Renal cortical epithelial cell (primary cell): ENCODE measurements around the gene BCL7A. TPM values are rescaled to one million over a fixed set of nuclear protein-coding genes. Genes with fewer than 3 reads are reported as not detected.
"Not testable (repeated sequence)": the region's sequence is repeated elsewhere in the genome, so short reads cannot be mapped to it uniquely, and the experiment has no call there.

ENCODE experiments used
- DNase-seq: peaks from one replicate; pipeline ENCODE4 v3.0.0-alpha.2; 2011; ENCODE audit warnings: low read depth
- total RNA-seq: library from RNA; depleted of rRNA; stranded (reverse); fragments of >200 nt; gene quantifications from 2 replicates; pipeline ENCODE4 v1.2.3, GENCODE V29; 2014

The BCL7A gene
- total RNA-seq = 9.7 and 24.8 TPM in 2 replicates

DNA sequence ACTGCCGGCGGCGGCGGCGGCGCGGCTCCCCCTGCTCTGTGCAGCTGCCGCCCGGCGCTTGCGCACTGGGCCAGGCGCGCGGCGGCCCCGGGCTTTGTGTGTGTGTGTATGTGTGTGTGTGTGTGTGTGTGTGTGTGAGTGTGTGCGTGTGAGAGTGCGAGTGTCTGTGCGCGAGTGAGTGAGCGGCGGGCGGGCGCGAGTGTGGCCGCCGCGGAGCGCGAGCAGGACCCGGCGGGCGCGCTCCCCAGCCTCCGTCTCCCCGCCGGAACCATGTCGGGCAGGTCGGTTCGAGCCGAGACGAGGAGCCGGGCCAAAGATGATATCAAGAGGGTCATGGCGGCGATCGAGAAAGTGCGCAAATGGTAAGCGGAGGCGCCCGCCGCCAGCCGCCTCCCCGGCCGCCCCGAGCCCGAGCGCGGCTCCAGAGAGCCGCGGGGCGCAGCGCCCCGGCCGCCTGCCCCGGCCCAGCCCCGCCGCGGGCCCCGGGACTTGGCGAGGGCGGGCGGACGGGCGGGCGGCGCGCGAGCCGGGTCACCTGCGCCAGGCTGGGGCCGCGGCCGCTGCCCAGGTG, at the start of gene BCL7A:
BCL7A (plus strand) TSS at position 63 of the 571 bp plus-strand sequence; CDS start at position 271, 208 bp downstream.
- DNase-seq = no peak

DNA sequence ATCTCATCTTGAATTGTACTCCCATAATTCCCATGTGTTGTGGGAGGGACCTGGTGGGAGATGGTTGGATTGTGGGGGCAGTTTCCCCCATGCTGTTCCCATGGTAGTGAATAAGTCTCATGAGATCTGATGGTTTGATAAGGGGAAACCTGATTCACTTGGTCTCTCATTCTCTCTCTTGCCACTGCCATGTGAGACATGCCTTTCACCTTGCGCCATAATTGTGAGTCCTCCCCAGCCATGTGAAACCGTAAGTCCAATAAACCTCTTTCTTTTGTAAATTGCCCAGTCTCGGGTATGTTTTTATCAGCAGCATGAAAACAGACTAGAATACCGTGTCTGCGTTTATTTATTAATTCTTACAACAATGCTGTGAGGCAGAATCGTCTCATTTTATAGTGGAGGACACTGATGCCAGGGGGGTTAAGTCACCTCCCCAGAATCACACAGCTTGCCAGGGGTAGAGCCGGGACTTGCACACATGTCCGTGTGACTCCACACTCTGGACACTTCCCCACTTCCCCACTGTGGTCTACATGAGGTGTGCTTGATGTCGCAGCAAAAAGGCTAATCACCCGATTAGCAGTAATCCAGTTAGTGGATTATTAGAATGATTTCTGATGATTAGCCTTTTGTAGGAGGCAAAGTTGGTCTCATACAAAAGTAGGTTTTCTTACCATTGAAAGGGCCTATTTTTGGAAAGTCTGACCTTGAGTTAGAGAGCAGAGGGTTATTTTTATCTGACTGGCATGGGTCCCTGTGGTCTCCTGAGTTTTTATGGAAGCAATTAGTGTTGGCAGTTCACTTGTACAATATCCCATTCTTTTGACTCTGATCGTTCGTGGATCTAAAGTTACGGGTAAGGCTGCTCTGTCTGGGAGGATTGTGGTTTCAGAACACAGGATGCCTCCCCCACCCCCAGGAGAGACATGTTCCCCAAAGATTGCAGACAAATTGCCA, 47.4 kb upstream of the BCL7A start:
- DNase-seq = no peak

DNA sequence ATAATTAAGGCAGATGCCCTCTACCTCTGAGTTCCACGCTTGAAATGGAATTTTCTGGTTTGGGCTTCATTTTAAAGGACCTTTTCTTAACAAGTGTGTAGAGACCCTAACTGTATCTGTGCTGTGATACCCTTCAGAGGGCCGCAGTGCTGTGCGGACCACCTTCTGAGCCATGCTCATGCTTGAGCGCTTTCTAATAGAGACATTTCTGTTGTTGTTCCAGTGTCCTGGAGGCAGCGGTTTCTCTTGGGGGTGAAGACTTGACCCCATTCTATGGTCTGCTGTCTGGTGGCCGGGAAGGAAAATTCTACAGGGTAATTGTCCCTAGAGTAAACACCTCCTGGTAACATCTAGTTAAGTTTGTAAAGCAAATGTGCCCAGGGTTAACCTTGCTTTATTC, 46.7 kb upstream of the BCL7A start:
- DNase-seq = no peak

DNA sequence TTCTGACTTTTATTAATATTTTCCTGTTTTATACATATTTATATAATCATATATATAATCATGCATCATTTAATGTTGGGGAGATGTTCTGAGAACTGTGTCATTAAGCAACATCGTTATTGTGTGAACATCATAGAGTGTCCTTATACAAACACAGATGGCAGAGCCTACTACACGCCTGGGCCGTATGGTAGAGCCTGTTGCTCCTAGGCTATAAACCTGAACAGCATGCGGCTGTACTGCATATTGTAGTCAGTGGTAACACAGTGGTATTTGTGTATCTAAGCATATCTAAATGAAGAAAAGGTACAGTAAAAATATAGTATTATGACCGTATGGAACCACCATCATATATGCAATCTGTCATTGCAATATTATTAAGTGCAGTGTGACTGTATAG, 44.7 kb upstream of the BCL7A start:
- DNase-seq = no peak

DNA sequence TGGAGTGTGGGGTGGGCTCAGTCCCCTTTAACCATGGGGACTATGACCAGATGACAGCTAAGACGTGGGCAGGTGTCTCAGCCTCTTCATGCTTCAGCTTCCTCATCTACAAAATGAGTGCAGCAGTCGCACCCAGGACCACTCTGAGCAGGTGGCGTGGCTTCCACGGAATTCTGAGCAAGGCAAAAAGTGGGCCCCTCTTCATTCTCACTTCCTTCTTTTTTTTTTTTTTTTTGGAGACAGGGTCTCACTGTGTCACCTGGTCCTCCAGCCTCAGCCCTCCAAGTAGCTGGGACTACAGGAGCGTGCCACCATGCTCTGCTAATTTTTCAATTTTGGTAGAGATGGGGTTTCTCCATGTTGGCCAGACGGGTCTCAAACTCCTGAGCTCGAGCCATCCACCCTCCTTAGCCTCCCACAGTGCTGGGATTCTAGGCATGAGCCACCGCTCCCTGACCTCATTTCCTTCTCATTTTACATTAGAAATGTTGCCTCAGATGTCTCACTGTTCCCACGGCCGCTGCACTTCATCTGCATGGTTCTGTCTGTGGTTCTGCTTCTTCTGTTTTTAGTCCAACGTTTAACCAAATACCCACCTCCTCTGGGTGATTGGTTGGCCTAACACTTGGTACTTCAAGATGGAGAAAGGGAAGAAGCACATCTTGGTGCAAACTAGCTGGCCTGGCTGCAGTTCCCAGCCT, 41.3 kb upstream of the BCL7A start:
- DNase-seq = no peak

DNA sequence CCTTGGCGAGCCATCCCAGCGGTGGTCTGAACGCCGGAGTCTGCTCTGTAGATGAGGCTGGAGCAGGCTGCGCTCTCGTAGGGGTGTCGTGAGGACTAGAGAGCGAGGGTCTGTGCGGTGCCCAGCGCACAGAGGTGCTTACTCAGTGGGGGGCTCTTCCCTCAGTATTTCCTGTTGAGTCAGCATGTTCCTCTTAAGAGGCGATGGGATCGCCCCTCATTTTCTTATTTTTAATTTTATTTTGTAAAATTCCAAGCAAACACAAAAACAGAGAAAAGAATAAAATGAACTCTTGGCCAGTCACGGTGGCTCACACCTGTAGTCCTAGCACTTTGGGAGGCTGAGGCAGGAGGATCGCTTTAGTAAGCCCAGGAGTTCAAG, 40.8 kb upstream of the BCL7A start:
- no peak for DNase-seq

DNA sequence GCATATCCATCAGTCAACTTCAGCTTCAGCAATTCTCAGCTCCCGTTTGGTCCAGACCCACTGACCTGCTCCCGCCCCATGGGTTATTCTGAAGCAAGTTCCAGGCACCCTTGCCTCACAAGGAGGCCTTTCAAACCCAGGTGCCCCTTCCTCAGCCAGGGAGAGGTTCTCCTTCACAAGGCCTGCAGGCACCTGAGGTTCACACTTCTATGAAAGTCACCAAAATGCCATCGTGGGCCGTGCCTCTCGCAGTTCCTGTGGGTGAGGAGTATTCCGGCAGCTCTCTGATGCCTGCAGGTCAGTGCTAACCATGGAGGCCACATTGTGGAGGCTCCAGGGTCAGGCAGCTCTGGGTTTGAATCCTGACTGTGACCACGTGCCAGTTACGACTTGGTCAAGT, 40.2 kb upstream of the BCL7A start:
- no peak for DNase-seq

DNA sequence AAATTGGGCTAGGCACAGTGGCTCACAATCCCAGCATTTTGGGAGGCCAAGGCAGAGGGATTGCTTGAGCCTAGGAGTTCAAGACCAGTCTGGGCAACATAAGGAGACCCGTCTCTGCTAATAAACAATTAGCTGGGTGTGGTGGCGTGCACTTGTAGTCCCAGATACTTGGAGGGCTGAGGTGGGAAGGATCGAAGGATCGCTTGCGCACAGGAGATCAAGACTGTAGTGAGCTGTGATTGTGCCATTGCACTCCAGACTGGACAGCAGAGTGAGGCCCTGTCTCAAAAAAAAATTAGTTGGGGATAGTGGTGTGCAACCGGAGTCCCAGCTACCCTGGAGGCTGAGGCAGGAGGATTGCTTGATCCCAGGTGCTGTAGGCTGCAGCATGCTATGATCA, 38.7 kb upstream of the BCL7A start:
- DNase-seq = no peak

DNA sequence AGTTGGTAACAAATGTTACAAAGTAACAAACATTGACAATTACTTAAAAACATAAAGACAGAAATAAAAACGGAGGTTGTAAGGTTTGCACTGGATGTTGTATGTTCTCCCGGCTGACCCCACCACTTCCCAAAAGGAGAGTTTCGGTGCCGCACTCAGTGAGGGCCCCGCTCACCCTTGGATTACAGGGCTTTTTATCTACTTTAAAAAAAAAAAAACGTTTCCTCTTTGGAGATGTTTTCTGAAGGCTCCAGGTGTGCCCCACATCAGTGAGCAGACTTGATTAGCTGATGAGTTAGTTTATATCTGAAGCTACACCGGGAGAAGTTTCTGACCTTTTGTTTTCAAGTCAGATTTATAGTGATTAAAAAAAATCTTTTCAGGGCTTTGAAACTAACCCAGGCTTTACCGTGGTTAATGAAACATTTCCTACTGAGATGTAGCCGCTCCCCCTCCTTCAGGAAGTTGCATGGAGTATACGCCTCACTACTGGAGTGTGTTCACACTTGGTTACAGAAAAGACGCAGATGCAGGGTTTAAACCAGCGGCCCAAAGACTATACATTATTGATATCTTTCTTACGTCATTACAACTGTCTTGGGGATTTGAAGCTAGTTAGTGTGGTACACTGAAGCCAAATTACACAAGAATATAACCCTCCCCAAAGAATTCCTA, 38.0 kb upstream of the BCL7A start:
- no peak for DNase-seq

DNA sequence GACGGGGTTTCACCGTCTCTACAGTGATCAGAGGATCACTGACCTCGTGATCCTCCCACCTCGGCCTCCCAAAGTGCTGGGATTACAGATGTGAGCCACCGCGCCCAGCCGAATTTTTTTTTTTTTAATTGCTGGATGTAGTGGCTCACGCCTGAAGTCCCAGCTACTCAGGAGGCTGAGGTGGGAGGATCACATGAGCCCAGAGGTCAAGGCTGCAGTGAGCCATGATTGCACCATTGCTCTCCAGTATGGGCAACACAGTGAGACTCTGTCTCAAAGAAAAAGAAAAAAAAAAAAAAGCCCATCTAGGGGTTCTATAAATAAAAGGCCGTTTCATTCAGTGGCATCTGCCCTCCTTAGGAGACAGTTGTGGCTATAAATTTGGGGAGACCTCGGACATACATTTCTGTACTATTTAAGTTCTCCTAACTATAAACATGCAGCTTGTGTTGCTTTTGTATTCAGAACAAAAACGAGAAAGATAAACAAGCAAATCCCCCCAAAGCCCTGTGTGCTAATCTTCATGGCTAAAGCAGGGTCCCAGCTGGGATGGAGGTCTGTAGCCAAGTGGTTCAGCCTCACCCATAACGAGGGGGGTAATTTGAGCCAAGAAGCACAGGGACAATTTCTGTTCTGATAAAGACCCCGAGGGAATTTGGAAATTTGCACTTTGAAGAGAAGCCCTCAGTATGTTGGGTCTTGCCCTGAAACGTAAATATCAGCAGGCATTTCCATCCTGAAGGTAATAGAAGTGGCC, 35.0 kb upstream of the BCL7A start:
- no peak for DNase-seq

DNA sequence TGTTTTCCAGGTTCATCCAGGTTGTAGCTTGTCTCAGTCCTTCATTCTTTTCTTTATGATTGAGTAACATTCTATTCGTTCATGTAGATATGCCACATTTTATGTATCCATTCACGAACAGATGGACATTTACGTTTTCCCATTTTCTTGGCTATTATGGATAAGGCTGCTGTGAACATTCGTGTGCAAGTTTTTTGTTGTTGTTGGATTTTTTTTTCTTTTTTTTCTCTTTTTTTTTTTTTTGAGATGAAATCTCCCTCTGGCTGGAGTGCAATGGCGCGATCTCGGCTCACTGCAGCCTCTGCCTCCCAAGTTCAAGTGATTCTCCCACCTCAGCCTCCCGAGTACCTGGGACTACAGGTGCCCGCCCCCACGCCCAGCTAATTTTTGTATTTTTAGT, 33.2 kb upstream of the BCL7A start:
- not testable (repeated sequence) for DNase-seq

DNA sequence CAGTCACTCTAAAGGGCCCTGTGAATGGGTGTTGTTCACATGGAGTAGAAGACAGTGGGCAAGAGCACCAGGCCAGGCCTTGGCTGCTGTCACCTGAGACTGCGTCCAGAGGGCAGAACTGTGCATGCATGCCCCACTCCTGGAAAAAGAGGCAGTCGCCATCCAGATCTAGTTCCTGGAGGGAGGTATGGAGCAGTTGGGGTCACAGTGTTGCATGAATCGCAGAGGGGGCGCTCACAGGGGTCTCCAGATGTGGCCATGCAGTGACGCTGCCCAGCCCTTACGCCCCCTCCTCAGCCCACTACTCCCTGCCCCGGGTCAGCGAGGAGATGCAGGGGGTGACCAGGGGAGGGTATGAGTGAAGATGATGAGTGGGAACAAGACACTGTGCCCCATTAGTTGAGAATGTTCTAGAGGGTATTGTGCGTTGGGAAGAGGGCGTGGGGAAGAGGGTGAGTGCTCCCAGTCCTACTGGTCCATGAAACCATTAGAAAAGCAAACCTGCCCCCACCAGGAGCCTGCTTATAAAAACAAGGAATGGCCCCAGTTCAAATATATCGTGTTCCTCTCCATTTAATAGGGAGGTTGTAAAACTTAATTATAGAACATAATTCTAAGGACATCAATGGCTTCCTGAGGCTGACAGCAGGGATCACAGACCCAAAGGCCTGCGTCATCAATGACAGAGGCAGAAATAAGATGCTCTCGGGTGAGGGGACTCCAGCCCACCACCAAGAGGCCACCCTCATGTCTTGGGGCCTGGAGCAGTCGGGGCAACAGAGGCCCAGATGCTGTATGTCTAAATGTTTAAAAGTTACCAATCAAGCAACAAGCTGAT, 32.2 kb upstream of the BCL7A start:
- no peak for DNase-seq

DNA sequence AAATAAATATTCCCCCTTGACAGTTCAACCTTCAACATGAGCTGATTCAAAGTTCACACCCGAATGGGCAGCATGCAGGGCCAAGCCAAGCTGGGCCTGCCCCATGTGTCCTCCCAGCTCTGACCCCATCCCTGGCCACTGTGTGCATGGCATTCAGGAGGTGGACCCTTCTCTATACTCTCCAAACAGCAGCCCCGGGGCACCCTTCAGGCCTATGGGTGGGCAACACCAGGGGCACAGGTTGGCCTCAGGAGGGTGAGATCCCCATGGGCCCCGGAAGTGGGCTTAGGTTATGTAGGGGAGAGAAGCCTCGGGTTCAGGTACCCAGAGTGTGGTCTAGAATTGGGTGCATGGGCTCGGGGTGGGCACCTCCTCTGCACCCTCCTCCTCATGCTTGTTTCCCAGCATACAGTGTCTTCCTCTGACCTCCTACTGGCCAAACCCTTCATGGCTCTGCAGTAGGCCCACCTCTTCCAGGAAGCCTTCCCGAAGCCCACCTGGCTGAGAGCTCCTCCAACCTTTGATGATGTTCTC, 31.5 kb upstream of the BCL7A start:
- no peak for DNase-seq

DNA sequence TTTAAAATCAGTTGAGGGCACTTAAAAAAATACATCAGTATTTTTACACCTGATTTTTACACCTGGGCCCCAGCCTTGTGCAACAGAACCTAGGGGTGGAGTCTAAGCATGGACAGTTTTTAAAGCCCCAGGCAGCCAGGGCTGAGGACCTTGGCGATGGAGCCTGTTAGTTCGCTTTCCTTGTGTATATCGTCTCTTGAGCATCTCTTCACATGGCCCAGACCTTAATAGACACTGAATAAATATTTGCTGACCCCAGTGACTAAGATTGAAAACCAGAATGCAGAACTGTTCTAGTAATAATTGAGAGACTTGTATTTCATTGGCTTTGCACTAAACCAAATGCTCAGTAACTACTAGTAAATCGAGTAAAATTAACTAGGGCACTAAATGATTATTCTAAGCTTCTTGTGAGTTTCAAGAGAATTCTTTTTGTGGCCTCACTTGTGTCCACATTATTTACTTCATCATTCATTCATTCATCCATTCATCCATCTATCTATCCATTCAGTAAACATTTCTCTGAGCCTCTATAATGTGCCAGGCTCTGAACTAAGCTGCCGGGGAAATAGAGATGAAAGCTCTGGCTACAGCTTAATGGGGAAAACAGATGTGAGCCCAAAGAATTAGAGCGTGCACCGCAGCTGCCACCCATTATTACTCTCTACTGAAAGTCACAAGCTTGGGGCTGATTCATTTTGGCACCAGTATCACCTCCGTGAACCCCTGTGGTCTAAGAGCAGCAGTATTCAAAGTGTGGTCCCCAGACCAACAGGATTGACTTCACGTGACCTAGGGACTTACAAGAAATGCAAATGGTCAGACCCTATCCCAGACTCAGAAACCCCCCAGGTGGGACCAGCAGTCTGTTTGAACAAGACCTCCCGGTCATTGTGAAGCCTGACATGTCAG, 30.7 kb upstream of the BCL7A start:
- DNase-seq = no peak

DNA sequence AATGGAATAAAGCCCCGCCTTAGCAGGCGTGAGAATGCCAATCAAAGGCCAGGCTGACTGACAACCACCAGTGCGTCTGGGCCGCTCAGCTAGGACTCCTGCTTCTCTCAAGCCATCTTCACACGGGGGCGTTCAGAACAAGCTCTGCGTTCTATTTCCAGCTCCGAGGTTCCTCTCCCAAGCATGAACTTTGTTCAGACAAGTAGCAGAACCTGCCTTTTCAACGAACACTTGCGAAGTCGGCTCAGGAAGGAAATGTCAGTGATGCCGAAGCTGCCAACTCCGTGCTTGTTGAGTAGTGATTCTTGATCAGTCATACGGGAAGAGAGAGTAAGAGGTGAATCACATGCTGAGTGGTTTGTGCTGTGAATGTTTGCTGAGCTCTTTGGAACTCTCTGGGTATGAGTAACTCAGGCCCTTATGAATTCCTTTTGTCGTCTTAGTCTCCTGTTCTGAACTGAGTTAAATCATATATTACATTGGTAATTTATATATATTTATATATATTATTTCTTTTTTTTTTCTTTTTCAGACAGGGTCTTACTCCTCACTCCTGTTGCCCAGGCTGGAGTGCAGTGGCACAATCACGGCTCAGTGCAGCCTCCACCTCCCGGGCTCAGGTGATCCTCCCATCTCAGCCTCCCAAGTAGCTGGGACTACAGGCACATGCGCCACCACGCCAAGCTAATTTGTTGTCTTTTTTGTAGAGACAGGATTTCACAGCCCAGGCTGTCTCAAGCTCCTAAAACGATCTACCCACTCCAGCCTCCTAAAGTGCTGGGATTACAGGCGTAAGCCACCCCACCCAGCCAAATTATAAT, 29.4 kb upstream of the BCL7A start:
- DNase-seq = peak; percentile 99

DNA sequence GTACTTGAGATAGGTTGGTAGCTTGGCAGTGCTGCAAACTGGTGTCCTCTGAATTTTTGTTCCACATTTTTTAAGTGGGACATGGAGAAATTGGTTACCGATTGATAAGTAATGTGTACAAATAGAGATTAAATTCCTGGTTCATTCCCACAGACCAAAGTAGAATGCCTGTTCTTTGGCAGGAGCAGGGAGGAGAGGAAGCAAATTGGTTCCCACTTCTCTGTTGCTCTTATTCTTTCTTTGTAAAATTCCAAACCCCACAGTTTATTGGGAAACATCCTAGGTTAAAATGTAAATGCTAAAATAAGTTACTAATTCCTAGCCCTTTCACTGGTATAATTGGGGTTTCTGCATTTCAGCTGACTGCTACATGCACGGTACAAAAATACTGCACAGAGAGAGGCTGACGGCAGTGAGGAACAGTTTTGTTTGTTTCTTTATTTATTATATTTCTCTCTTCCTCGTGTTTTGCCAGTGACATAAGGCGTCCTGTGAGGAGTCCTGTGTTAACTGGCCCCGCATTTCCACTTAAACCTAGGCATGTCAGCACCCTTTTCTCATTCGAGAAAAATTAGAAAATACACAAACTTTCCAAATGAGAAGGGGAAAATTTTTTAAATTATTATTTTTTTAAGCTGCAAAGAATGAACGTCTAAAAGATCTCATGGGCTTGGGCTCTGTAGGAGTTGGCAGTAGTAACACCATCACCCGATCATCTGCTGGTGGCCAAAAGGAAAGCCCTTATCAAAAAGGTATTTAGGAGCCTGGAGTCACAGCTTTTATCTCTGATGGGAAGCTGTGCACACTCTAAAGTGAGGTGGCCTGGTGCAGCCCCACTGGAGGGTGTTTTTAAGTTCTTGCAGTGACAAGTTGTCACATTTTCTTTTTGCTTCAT, 25.4 kb upstream of the BCL7A start:
- DNase-seq = peak; percentile 74

DNA sequence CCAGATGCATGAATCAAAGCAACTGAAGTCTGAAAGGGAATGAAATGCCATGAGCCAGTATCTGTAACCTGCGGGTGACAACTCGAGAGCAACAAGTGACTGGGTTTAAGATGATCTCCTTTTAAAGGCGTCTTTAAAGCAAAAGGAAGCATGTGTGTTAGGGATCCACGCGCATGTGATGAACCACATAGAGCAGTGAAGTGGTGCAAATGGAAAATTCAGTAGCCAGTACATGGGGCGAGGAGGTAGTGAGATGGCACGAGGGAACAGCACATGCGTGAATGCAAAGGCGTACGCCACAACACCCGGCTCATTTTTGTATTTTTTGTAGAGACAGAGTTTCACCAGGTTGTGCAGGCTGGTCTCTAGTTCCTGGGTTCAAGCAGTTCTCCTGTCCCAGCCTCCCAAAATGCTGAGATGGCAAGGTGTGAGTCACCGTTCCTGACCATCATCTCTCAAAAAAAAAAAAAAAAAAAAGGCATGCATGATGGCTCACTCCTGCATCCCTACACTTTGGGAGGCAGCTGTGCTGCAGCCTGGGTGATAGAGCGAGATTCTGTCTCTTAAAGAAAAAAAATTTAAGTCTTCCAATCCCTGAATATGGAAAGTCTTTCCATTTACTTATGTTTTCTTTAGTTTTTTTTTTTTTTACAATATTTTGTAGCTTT, 24.6 kb upstream of the BCL7A start:
- DNase-seq = no peak
